ENCODE results near the gene SORD. TPM values are rescaled to one million over a fixed set of nuclear protein-coding genes. Genes with fewer than 3 reads are reported as not detected.

The SORD gene
- total RNA-seq, 1 experiment from 2014 or later, result 27.7 TPM

DNA sequence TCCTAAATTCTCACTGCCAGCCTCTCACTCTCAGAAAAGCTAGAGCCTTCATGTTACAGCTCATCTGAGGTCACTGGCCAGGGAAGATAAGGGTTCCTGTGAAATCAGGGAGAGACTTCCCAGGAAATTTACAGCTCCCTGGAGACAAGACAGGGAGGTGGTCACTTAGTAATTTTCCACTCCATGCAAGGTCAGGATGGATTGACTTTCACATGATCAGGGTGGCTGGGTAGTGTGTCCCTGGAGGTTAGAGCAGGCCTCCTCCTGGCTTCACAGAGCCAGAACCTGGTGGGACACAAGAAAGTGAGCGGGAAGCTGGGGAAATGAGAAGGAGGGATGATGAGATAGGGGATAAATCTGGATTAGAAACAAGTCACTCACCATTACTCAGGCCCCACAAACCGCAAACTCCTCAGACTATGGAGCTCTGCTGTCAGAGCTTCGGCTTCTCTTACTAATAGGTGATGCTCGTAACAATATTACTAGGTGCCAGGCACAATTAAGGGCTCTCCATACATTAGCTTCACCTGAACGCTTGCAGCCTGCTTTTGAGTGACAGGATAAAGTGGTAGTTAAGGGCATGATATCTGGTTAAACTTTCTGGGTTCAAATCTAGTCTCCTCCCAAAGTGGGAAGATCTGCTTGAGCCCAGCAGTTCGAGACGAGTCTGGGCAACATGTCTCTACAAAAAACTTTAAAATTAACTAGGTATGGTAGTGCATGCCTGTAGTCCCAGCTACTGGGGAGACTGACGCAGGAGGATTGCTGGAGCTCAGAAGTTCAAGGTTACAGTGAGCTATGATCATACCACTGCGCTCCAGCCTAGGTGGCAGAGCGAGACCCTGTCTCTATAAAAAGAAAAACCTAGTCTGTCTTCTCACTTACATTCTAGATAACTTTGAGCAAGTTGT lies 66.1 kb downstream of the SORD start:
- BruUV-seq (replicated peaks), result no TSS peak
- POLR2A ChIA-PET, result no interaction called here
- no peak for DNase-seq (ENCODE audit: unreplicated experiment)
- Mint-ChIP-seq H3K9me3 (ENCODE audit: unreplicated experiment) (no peaks in the 10 kb centered on the region), H3K27me3 (ENCODE audit: insufficient read depth, unreplicated experiment) (peaks cover 35% of the 10 kb centered on the region), H3K27ac (ENCODE audit: low read depth, unreplicated experiment) (no peak overlapping the region), H3K36me3 (ENCODE audit: insufficient read depth, unreplicated experiment) (no peaks in the 10 kb centered on the region), H3K4me1 (ENCODE audit: insufficient read depth, unreplicated experiment) (peaks cover 8% of the 10 kb centered on the region), H3K4me3 (ENCODE audit: unreplicated experiment) (no peak overlapping the region)
- no peak for TF ChIP-seq CTCF (IDR thresholded peaks at IDR 0.05; ENCODE audit: unreplicated experiment)
- intact Hi-C loops (cut with micrococcal nuclease), result no loop called here
- CTCF ChIA-PET, result interaction anchor here (1.1 to 1.9 kb wide), 2 partner anchors 29 to 121 kb away, joined by 3 to 9 read pairs; no protein-coding TSS in a partner anchor

DNA sequence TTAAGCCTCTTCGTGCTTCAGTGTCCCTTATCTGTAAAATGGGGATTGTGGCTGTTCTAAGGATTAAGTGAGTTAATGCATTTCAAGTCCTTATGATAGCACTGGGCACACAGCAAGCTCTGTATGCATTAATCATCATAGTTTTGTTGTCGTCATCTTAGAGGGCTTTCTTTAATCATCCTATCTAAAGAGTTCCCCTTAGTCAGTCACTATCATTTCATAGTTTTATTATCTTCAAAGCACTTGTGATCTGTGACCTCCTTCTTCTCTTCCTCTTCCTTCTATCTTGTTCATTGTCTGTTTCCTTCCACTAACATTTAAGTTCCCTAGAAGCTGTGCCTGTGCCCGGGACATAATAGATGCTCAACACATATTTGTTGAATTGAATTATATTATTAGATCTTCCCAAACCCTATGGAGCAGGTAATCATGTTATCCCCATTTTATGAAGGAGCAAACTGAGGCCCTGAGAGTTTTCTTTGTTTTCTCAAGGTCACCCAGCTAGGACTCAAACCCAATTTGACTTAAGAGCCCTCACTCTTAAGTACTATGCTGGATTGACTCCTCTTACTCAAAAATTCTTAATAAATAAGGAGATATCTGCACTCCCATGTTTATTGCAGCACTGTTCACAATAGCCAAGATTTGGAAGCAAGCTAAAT lies 66.8 kb downstream of the SORD start:
- ChIA-PET POLR2A (no interaction called here), CTCF (interaction anchor here (1.9 kb wide), 1 partner anchor 28 kb away, joined by 9 read pairs; no protein-coding TSS in a partner anchor)
- peaks cover 8% of the 10 kb centered on the region for H3K4me1 Mint-ChIP-seq (ENCODE audit: insufficient read depth, unreplicated experiment)
- H3K27ac Mint-ChIP-seq (ENCODE audit: low read depth, unreplicated experiment), result no peak overlapping the region
- peaks cover 35% of the 10 kb centered on the region for H3K27me3 Mint-ChIP-seq (ENCODE audit: insufficient read depth, unreplicated experiment)
- no peak for TF ChIP-seq CTCF (IDR thresholded peaks at IDR 0.05; ENCODE audit: unreplicated experiment)
- no peak overlapping the region for H3K4me3 Mint-ChIP-seq (ENCODE audit: unreplicated experiment)
- no peaks in the 10 kb centered on the region for H3K9me3 Mint-ChIP-seq (ENCODE audit: unreplicated experiment)
- BruUV-seq (replicated peaks), result no TSS peak
- DNase-seq (ENCODE audit: unreplicated experiment), result no peak
- intact Hi-C loops (cut with micrococcal nuclease), result no loop called here
- no peaks in the 10 kb centered on the region for H3K36me3 Mint-ChIP-seq (ENCODE audit: insufficient read depth, unreplicated experiment)

DNA sequence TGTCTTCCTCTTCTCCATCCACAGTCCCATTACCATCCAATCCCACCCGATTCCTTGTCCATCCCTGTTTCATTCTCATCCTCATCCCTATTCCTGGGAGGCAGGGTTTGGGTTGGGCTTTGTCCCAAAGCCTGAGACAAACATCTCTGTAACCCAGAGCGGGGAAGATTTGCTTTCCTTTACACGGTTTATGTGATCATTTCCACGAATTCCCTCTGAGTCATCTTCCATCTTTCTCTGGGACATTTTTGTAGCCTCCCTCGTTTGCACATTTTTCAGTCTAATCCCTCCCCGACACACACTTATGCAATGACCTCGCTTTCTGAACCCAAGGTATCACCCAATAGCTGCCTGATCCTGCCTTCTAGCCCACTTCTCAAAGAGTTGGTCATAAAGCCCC lies 68.2 kb downstream of the SORD start:
- TF ChIP-seq CTCF (IDR thresholded peaks at IDR 0.05; ENCODE audit: unreplicated experiment), result no peak
- Mint-ChIP-seq H3K4me1 (ENCODE audit: insufficient read depth, unreplicated experiment) (peaks cover 8% of the 10 kb centered on the region), H3K36me3 (ENCODE audit: insufficient read depth, unreplicated experiment) (no peaks in the 10 kb centered on the region), H3K27me3 (ENCODE audit: insufficient read depth, unreplicated experiment) (peaks cover 35% of the 10 kb centered on the region), H3K4me3 (ENCODE audit: unreplicated experiment) (no peak overlapping the region), H3K27ac (ENCODE audit: low read depth, unreplicated experiment) (no peak overlapping the region), H3K9me3 (ENCODE audit: unreplicated experiment) (no peaks in the 10 kb centered on the region)
- ChIA-PET POLR2A (no interaction called here), CTCF (interaction anchor here (0.6 kb wide), 1 partner anchor 306 kb away, joined by 4 read pairs; no protein-coding TSS in a partner anchor)
- peak; percentile 39 for DNase-seq (ENCODE audit: unreplicated experiment)
- intact Hi-C loops (cut with micrococcal nuclease), result no loop called here
- BruUV-seq (replicated peaks), result no TSS peak

DNA sequence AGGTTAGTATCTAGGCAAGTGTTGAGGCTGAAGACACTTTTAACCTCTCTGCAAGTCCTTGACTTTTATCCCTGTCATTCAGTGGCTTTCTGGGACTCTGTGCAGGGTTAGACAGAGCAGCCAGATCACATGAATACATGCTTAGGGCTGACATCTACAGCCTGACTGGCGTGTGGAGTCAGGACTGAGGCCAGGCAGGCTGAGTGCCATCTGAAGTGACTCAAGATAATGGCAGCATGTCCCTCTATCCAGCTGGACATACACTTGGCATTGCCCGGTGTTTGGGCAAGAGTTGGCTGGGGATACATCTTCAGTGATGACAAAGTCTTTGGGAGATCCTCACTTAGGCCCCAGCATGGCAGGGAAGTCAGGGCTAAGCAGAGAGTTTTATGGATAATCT lies 68.6 kb downstream of the SORD start:
- Mint-ChIP-seq H3K27ac (ENCODE audit: low read depth, unreplicated experiment) (no peak overlapping the region), H3K27me3 (ENCODE audit: insufficient read depth, unreplicated experiment) (peaks cover 35% of the 10 kb centered on the region), H3K4me3 (ENCODE audit: unreplicated experiment) (no peak overlapping the region), H3K9me3 (ENCODE audit: unreplicated experiment) (no peaks in the 10 kb centered on the region), H3K4me1 (ENCODE audit: insufficient read depth, unreplicated experiment) (peaks cover 8% of the 10 kb centered on the region), H3K36me3 (ENCODE audit: insufficient read depth, unreplicated experiment) (no peaks in the 10 kb centered on the region)
- POLR2A ChIA-PET, result no interaction called here
- DNase-seq (ENCODE audit: unreplicated experiment), result no peak
- no TSS peak for BruUV-seq (replicated peaks)
- intact Hi-C loops (cut with micrococcal nuclease), result no loop called here
- TF ChIP-seq CTCF (IDR thresholded peaks at IDR 0.05; ENCODE audit: unreplicated experiment), result no peak
- CTCF ChIA-PET, result interaction anchor here (0.6 kb wide), 1 partner anchor 305 kb away, joined by 4 read pairs; no protein-coding TSS in a partner anchor

Measured in MCF 10A (cell line).